Measurements from ENCODE around the gene ZC3H13.

The ZC3H13 gene, protein sequence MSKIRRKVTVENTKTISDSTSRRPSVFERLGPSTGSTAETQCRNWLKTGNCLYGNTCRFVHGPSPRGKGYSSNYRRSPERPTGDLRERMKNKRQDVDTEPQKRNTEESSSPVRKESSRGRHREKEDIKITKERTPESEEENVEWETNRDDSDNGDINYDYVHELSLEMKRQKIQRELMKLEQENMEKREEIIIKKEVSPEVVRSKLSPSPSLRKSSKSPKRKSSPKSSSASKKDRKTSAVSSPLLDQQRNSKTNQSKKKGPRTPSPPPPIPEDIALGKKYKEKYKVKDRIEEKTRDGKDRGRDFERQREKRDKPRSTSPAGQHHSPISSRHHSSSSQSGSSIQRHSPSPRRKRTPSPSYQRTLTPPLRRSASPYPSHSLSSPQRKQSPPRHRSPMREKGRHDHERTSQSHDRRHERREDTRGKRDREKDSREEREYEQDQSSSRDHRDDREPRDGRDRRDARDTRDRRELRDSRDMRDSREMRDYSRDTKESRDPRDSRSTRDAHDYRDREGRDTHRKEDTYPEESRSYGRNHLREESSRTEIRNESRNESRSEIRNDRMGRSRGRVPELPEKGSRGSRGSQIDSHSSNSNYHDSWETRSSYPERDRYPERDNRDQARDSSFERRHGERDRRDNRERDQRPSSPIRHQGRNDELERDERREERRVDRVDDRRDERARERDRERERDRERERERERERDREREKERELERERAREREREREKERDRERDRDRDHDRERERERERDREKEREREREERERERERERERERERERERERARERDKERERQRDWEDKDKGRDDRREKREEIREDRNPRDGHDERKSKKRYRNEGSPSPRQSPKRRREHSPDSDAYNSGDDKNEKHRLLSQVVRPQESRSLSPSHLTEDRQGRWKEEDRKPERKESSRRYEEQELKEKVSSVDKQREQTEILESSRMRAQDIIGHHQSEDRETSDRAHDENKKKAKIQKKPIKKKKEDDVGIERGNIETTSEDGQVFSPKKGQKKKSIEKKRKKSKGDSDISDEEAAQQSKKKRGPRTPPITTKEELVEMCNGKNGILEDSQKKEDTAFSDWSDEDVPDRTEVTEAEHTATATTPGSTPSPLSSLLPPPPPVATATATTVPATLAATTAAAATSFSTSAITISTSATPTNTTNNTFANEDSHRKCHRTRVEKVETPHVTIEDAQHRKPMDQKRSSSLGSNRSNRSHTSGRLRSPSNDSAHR (N-terminal part only)

DNA sequence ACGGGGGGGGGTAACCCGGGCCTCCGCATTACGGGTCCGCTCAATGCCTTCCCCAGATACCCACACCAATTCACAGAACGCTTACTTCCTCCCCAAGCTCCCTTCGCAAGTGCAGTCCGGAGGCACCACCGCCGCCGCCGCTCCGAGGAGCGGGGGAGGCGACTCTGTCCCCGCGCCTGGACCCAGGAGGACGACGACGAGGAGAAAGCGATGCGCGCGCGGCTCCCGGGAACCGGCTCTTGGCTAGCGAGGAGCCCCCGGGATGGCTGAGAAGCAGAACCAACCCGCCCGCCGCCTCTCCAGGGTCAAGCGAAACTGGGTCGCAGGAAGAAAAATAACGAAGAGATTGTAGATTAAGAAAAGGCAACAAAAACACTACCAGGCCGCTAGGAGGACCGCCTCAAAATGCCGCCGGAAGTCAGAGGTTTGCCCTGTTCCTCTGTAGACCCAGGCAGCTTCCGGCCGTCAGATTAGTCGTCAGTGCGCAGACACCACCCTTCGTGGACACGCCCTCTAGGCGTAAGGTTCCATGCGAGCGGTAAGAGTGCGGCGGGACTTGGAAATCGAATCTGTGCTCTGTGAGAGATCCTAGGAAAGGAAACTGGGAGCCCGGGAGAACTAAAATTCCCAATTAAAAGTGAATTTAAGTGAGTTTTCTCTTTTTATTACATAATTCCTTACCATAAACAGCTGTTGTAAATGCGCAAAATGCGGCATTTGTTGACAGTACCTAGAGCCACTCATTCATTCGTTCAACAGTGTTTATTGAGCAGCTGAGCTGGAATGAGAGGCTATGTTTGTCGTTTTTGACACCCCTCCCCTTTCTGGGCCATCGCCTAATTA, at the start of gene ZC3H13:
Gene ZC3H13, minus strand, starts transcription at position 428 of the 843 bp plus-strand sequence. CDS start 7,239 bp downstream, outside the sequence.
- no peaks in the 10 kb centered on the region for H3K9me3 ChIP-seq (ENCODE audit: control insufficient read depth in 2 of 2, low read length in 2 of 2)
- no peaks in the 10 kb centered on the region for H3K36me3 ChIP-seq (ENCODE audit: control insufficient read depth in 2 of 2, insufficient read depth in 2 of 2, low read length in 2 of 2)
- peak within 1 kb of the TSS; percentile 84 to 87 for H3K9ac ChIP-seq (ENCODE audit: low read depth in 1 of 2, low read length in 2 of 2)
- peaks cover 7 to 13% of the 10 kb centered on the region in 2 donors for H3K4me1 ChIP-seq (ENCODE audit: control insufficient read depth in 2 of 2, insufficient read depth in 2 of 2, low read length in 2 of 2)
- peaks cover 0 to 3% of the 10 kb centered on the region in 2 donors for H3K27me3 ChIP-seq (ENCODE audit: control insufficient read depth in 2 of 2, insufficient read depth in 2 of 2, low read length in 2 of 2)
- peak within 1 kb of the TSS; percentile 82 to 88 for H3K27ac ChIP-seq (ENCODE audit: low read depth in 2 of 2, low read length in 2 of 2)
- H3K4me3 ChIP-seq (ENCODE audit: low read length in 2 of 2): peak within 1 kb of the TSS; percentile 83 to 84

DNA sequence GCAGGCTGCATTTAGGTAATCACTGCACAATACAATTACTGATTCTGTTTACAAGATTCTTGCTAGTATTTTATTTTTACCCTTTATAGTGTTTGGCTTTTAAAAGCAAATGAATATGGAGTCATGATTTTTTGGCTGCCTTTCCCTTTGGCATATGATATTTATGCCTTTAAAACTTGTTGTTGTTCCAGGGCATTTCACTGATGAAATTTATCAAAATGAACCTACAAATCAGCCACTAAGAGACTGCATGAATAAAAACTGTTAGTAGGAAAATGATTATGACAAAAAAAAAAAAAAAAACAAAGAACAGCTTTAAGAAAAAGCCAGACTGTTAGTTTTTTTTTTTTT, 49.7 kb upstream of the ZC3H13 start:
- Histone ChIP-seq H3K4me3 (ENCODE audit: low read length in 2 of 2) (no peak overlapping the region), H3K27ac (ENCODE audit: low read depth in 2 of 2, low read length in 2 of 2) (no peak overlapping the region), H3K9me3 (ENCODE audit: control insufficient read depth in 2 of 2, low read length in 2 of 2) (no peaks in the 10 kb centered on the region), H3K27me3 (ENCODE audit: control insufficient read depth in 2 of 2, insufficient read depth in 2 of 2, low read length in 2 of 2) (peaks cover 0 to 2% of the 10 kb centered on the region in 2 donors), H3K4me1 (ENCODE audit: control insufficient read depth in 2 of 2, insufficient read depth in 2 of 2, low read length in 2 of 2) (no peaks in the 10 kb centered on the region), H3K36me3 (ENCODE audit: control insufficient read depth in 2 of 2, insufficient read depth in 2 of 2, low read length in 2 of 2) (no peaks in the 10 kb centered on the region), H3K9ac (ENCODE audit: low read depth in 1 of 2, low read length in 2 of 2) (no peak overlapping the region)

GRCh38 chr13:46101484-46102254, 49.1 kb upstream of the ZC3H13 start:
- Histone ChIP-seq H3K9ac (ENCODE audit: low read depth in 1 of 2, low read length in 2 of 2) (no peak overlapping the region), H3K9me3 (ENCODE audit: control insufficient read depth in 2 of 2, low read length in 2 of 2) (no peaks in the 10 kb centered on the region), H3K4me1 (ENCODE audit: control insufficient read depth in 2 of 2, insufficient read depth in 2 of 2, low read length in 2 of 2) (no peaks in the 10 kb centered on the region), H3K27me3 (ENCODE audit: control insufficient read depth in 2 of 2, insufficient read depth in 2 of 2, low read length in 2 of 2) (peaks cover 0 to 2% of the 10 kb centered on the region in 2 donors), H3K27ac (ENCODE audit: low read depth in 2 of 2, low read length in 2 of 2) (no peak overlapping the region), H3K36me3 (ENCODE audit: control insufficient read depth in 2 of 2, insufficient read depth in 2 of 2, low read length in 2 of 2) (no peaks in the 10 kb centered on the region), H3K4me3 (ENCODE audit: low read length in 2 of 2) (no peak overlapping the region)

- no peaks in the 10 kb centered on the region for H3K36me3 ChIP-seq (ENCODE audit: control insufficient read depth in 2 of 2, insufficient read depth in 2 of 2, low read length in 2 of 2)
- H3K9ac ChIP-seq (ENCODE audit: low read depth in 1 of 2, low read length in 2 of 2): no peak overlapping the region
- no peak overlapping the region for H3K4me3 ChIP-seq (ENCODE audit: low read length in 2 of 2)
- no peaks in the 10 kb centered on the region for H3K4me1 ChIP-seq (ENCODE audit: control insufficient read depth in 2 of 2, insufficient read depth in 2 of 2, low read length in 2 of 2)
- no peak overlapping the region for H3K27ac ChIP-seq (ENCODE audit: low read depth in 2 of 2, low read length in 2 of 2)
- no peaks in the 10 kb centered on the region for H3K9me3 ChIP-seq (ENCODE audit: control insufficient read depth in 2 of 2, low read length in 2 of 2)
- peaks cover 0 to 2% of the 10 kb centered on the region in 2 donors for H3K27me3 ChIP-seq (ENCODE audit: control insufficient read depth in 2 of 2, insufficient read depth in 2 of 2, low read length in 2 of 2)
These were observed 48.5 kb upstream of the ZC3H13 start for GRCh38 chr13:46101002-46101401.

DNA sequence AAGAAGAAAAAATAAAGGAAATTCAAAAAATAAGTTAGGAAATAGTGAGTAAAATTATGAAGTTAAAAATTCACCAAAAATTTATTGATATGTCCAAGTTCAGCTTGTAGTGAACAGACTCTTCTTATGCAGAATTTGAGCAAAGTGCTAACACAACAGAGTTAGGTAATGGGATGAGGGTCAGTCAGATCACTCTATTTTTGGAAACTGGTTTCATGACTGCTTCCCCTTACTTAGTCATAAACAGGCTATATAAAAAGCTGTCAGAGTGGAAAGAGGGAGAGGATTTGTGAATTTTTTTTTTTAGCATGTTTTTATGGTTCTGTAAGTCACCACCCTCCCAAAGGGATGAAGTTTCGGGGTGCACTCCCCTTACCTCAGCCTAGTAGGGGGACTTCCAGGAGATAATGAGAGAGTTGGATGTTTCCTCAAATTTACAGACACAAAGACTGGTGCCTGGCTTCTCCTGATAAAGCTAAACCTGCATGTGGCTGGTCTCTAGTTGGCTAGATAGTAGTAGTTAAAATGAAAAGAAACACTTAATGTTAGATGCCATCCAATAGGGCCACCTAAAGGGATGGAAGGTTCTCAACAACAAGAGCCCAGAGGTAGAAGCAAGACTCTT, 47.8 kb upstream of the ZC3H13 start:
- Histone ChIP-seq H3K9ac (ENCODE audit: low read depth in 1 of 2, low read length in 2 of 2) (no peak overlapping the region), H3K4me1 (ENCODE audit: control insufficient read depth in 2 of 2, insufficient read depth in 2 of 2, low read length in 2 of 2) (no peaks in the 10 kb centered on the region), H3K27ac (ENCODE audit: low read depth in 2 of 2, low read length in 2 of 2) (no peak overlapping the region), H3K36me3 (ENCODE audit: control insufficient read depth in 2 of 2, insufficient read depth in 2 of 2, low read length in 2 of 2) (no peaks in the 10 kb centered on the region), H3K9me3 (ENCODE audit: control insufficient read depth in 2 of 2, low read length in 2 of 2) (no peaks in the 10 kb centered on the region), H3K27me3 (ENCODE audit: control insufficient read depth in 2 of 2, insufficient read depth in 2 of 2, low read length in 2 of 2) (peaks cover 0 to 2% of the 10 kb centered on the region in 2 donors), H3K4me3 (ENCODE audit: low read length in 2 of 2) (no peak overlapping the region)

- H3K27ac ChIP-seq (ENCODE audit: low read depth in 2 of 2, low read length in 2 of 2): no peak overlapping the region
- no peaks in the 10 kb centered on the region for H3K4me1 ChIP-seq (ENCODE audit: control insufficient read depth in 2 of 2, insufficient read depth in 2 of 2, low read length in 2 of 2)
- H3K27me3 ChIP-seq (ENCODE audit: control insufficient read depth in 2 of 2, insufficient read depth in 2 of 2, low read length in 2 of 2): no peaks in the 10 kb centered on the region
These were observed 45.1 kb upstream of the ZC3H13 start for GRCh38 chr13:46097663-46098062.

GRCh38 chr13:46097015-46097414, 44.5 kb upstream of the ZC3H13 start:
- no peak overlapping the region for H3K9ac ChIP-seq (ENCODE audit: low read depth in 1 of 2, low read length in 2 of 2)

More at GRCh38 chr13:46097663-46098062, 45.1 kb upstream of the ZC3H13 start:
- H3K4me3 ChIP-seq (ENCODE audit: low read length in 2 of 2): no peak overlapping the region
- H3K9me3 ChIP-seq (ENCODE audit: control insufficient read depth in 2 of 2, low read length in 2 of 2): no peaks in the 10 kb centered on the region
- H3K36me3 ChIP-seq (ENCODE audit: control insufficient read depth in 2 of 2, insufficient read depth in 2 of 2, low read length in 2 of 2): no peaks in the 10 kb centered on the region
- no peak overlapping the region for H3K9ac ChIP-seq (ENCODE audit: low read depth in 1 of 2, low read length in 2 of 2)

GRCh38 chr13:46094478-46094877, 41.9 kb upstream of the ZC3H13 start:
- no peak overlapping the region for H3K27ac ChIP-seq (ENCODE audit: low read depth in 2 of 2, low read length in 2 of 2)
- no peaks in the 10 kb centered on the region for H3K27me3 ChIP-seq (ENCODE audit: control insufficient read depth in 2 of 2, insufficient read depth in 2 of 2, low read length in 2 of 2)
- H3K9ac ChIP-seq (ENCODE audit: low read depth in 1 of 2, low read length in 2 of 2): no peak overlapping the region
- H3K36me3 ChIP-seq (ENCODE audit: control insufficient read depth in 2 of 2, insufficient read depth in 2 of 2, low read length in 2 of 2): no peaks in the 10 kb centered on the region
- H3K4me3 ChIP-seq (ENCODE audit: low read length in 2 of 2): no peak overlapping the region
- H3K9me3 ChIP-seq (ENCODE audit: control insufficient read depth in 2 of 2, low read length in 2 of 2): no peaks in the 10 kb centered on the region
- H3K4me1 ChIP-seq (ENCODE audit: control insufficient read depth in 2 of 2, insufficient read depth in 2 of 2, low read length in 2 of 2): no peaks in the 10 kb centered on the region

More at GRCh38 chr13:46097015-46097414, 44.5 kb upstream of the ZC3H13 start:
- Histone ChIP-seq H3K36me3 (ENCODE audit: control insufficient read depth in 2 of 2, insufficient read depth in 2 of 2, low read length in 2 of 2) (no peaks in the 10 kb centered on the region), H3K27me3 (ENCODE audit: control insufficient read depth in 2 of 2, insufficient read depth in 2 of 2, low read length in 2 of 2) (no peaks in the 10 kb centered on the region), H3K9me3 (ENCODE audit: control insufficient read depth in 2 of 2, low read length in 2 of 2) (no peaks in the 10 kb centered on the region), H3K4me1 (ENCODE audit: control insufficient read depth in 2 of 2, insufficient read depth in 2 of 2, low read length in 2 of 2) (no peaks in the 10 kb centered on the region), H3K27ac (ENCODE audit: low read depth in 2 of 2, low read length in 2 of 2) (no peak overlapping the region), H3K4me3 (ENCODE audit: low read length in 2 of 2) (no peak overlapping the region)

Data from mucosa of rectum (tissue), 2 donors.